K562 (cell line): Measurements from ENCODE around the gene GLYATL1B. TPM values are rescaled to one million over a fixed set of nuclear protein-coding genes. Genes with fewer than 3 reads are reported as not detected.
A peak's percentile ranks its signal among the peaks of the same experiment; 100 is the strongest.

ENCODE experiments used
- AFF4 ChIP-seq: sonication (generic); formaldehyde crosslinking; IDR thresholded peaks from 2 replicates; pipeline ENCODE4 v1.8.0; 2023; ENCODE audit warnings: mild to moderate bottlenecking, missing genetic modification reagents
- ARID4B ChIP-seq: sonication (generic); formaldehyde crosslinking; IDR thresholded peaks from 2 replicates; pipeline ENCODE4 v1.8.0; 2022; ENCODE audit warnings: mild to moderate bottlenecking, missing genetic modification reagents
- CBFA2T3 ChIP-seq: fragments of 450-650 bp; IDR thresholded peaks from 2 replicates; pipeline ENCODE4 v1.6.1; 2017
- DIDO1 ChIP-seq: fragments of 450-650 bp; IDR thresholded peaks from 2 replicates; pipeline ENCODE4 v1.6.1; 2016; ENCODE audit warnings: low read depth, missing biosample characterization, missing genetic modification characterization
- ELF4 ChIP-seq: fragments of 450-650 bp; formaldehyde crosslinking; IDR thresholded peaks from 2 replicates; pipeline ENCODE4 v1.4.0; 2022; ENCODE audit warnings: missing genetic modification characterization
- HDAC2 ChIP-seq: fragments of 450-650 bp; IDR thresholded peaks from 2 replicates; pipeline ENCODE4 v1.6.1; 2016; ENCODE audit warnings: mild to moderate bottlenecking
- MBD2 ChIP-seq: sonication (generic); IDR thresholded peaks from 2 replicates; pipeline ENCODE4 v1.6.1; 2016; ENCODE audit warnings: low read depth, borderline replicate concordance
- MITF ChIP-seq: IDR thresholded peaks from 2 replicates; pipeline ENCODE4 v1.6.1; 2014; ENCODE audit warnings: antibody characterized with exemption
- NFATC3 ChIP-seq: fragments of 450-650 bp; IDR thresholded peaks from 2 replicates; pipeline ENCODE4 v1.6.1; 2017; ENCODE audit warnings: mild to moderate bottlenecking
- NONO ChIP-seq, 2 experiments: fragments of 200-400 bp in 1 of 2; fragments of 450-650 bp in 1 of 2; formaldehyde crosslinking in 1 of 2; IDR thresholded peaks; 2 replicates each; pipeline ENCODE4 v1.6.1; 2017; ENCODE audit warnings: low read depth in 2 of 2, mild to moderate bottlenecking in 2 of 2, moderate library complexity in 2 of 2, low read length in 1 of 2
- NR2C2 ChIP-seq, 2 experiments: fragments of 200-800 bp in 1 of 2; sonication (Bioruptor generic) in 1 of 2; sonication (generic) in 1 of 2; formaldehyde crosslinking in 1 of 2; IDR thresholded peaks; 2 replicates each; pipeline versions ENCODE4 v1.6.1 to v1.8.0; 2016 to 2022; ENCODE audit warnings: mild to moderate bottlenecking in 1 of 2, missing compliant biosample characterization in 1 of 2, missing genetic modification characterization in 1 of 2, missing genetic modification reagents in 1 of 2
- RAD21 ChIP-seq, 2 experiments: fragments of 250-450 bp in 1 of 2; fragments of 450-650 bp in 1 of 2; sonication (Bioruptor Pico) in 1 of 2; formaldehyde crosslinking in 1 of 2; IDR thresholded peaks in 1 of 2; conservative IDR thresholded peaks in 1 of 2; 2 replicates each; pipeline versions ENCODE4 v1.4.0 to v1.8.0; 2020 to 2022; ENCODE audit warnings: mild to moderate bottlenecking in 2 of 2, moderate library complexity in 1 of 2
- TBP ChIP-seq: optimal IDR thresholded peaks from 2 replicates; pipeline ENCODE3; 2011; ENCODE audit warnings: low read depth, low read length, improper control_type of control experiment
- TCF3 ChIP-seq: sonication (generic); formaldehyde crosslinking; IDR thresholded peaks from 2 replicates; pipeline ENCODE4 v1.4.0; 2020; ENCODE audit warnings: mild to moderate bottlenecking, missing genetic modification reagents
- ZNF436 ChIP-seq: fragments of 250-450, 450-650 bp; sonication (Bioruptor Pico); formaldehyde crosslinking; IDR thresholded peaks from 2 replicates; pipeline ENCODE4 v1.7.0; 2020; ENCODE audit warnings: mild to moderate bottlenecking
- ZNF830 ChIP-seq: fragments of 250-450 bp; sonication (Bioruptor Pico); IDR thresholded peaks from 2 replicates; pipeline ENCODE4 v1.5.0; 2021; ENCODE audit warnings: mild to moderate bottlenecking
- ZZZ3 ChIP-seq: fragments of 450-650 bp; IDR thresholded peaks from 2 replicates; pipeline ENCODE4 v1.6.1; 2016; ENCODE audit warnings: antibody characterized with exemption, mild to moderate bottlenecking, moderate library complexity
- polyA plus RNA-seq, 8 experiments: library from polyadenylated mRNA; depleted of rRNA in 4 of 8; stranded (reverse) in 5 of 8; unstranded in 3 of 8; fragments of >200 nt; fragmentation: Nextera tagmentation in 2 of 8; fragmentation: Illumina TruSeq in 1 of 8; extraction: Ambion mirVana in 2 of 8; extraction: Trizol in 1 of 8; gene quantifications; 2 replicates each; pipeline versions ENCODE4 v1.2.1 to v1.2.3, GENCODE V29; 2011 to 2014; ENCODE audit warnings: inconsistent platforms in 1 of 8, missing spikeins in 1 of 8
- total RNA-seq, 7 experiments: library from RNA; depleted of rRNA in 6 of 7; stranded (reverse); fragments of >200 nt in 6 of 7; fragmentation: Illumina TruSeq in 2 of 7; extraction: Trizol in 2 of 7; gene quantifications; 2 replicates each; pipeline versions ENCODE4 v1.2.1 to v1.2.3, GENCODE V29; 2011 to 2021; ENCODE audit warnings: low replicate concordance in 1 of 7

GLYATL1B gene
- total and polyA plus RNA-seq, 9 of the 15 experiments (the other 6 are each of a cell fraction or from before 2014, with no cell fraction given): not detected

- TF ChIP-seq AFF4 (CRISPR knock-in tag): no peak
- no peak for TF ChIP-seq MITF
- no peak for TF ChIP-seq ZZZ3
- peak; percentile 81; the same call in 1 of the 2 replicates for TF ChIP-seq ARID4B
- peak; percentile 64; the same call in 1 of the 2 replicates for TF ChIP-seq HDAC2
- TF ChIP-seq TCF3 (CRISPR knock-in tag): 0 out of 2 replicates have a peak, but pooled peaks have one; percentile 7
- TF ChIP-seq CBFA2T3: no peak
- no peak for TF ChIP-seq ELF4 (CRISPR knock-in tag)
- no peak for TF ChIP-seq NR2C2 (CRISPR knock-in tag; IDR thresholded peaks at IDR 0.05)
- TF ChIP-seq NR2C2 (tag; IDR thresholded peaks at IDR 0.05): 0 out of 2 replicates have a peak, but pooled peaks have one; percentile 14
- 0 out of 2 replicates have a peak, but pooled peaks have one; percentile 19 for TF ChIP-seq MBD2
- TF ChIP-seq ZNF830: no peak
- TF ChIP-seq NONO (IDR thresholded peaks at IDR 0.05; ENCODE audit: low read depth in 2 of 2, low read length in 1 of 2): no peak
- TF ChIP-seq DIDO1 (tag): no peak
- no peak for TF ChIP-seq NFATC3
- TF ChIP-seq RAD21 (CRISPR knock-in tag; conservative IDR thresholded peaks at IDR 0.05 in 1 of 2, IDR thresholded peaks at IDR 0.05 in 1 of 2): peak in 1 of 2 experiments; percentile 27; a peak in 2 of 4 replicates
- TF ChIP-seq TBP: peak; percentile 32
- TF ChIP-seq ZNF436 (CRISPR knock-in tag): no peak
Observed at GRCh38 chr11:59142530-59143507, 56.7 kb downstream of the GLYATL1B start, which contains the start of gene FAM111A (continued).
